HG03045 (cell line): ENCODE measurements around the gene NAALADL1.

ENCODE experiments used
- ATAC-seq: cut with Tn5 transposase; IDR thresholded peaks from one replicate; pipeline ENCODE4 v1.9.1; 2021; ENCODE audit warnings: mild to moderate bottlenecking, moderate library complexity; ENCODE audit not compliant: unreplicated experiment

NAALADL1 gene

GRCh38 chr11:65083834-65084597, 25.7 kb upstream of the NAALADL1 start, which contains the start of the genes CDCA5 and ZFPL1:
CDCA5 (minus strand) TSS chr11:65084040; CDS start chr11:65083978, 62 bp downstream.
ZFPL1 (plus strand) TSS chr11:65084222; CDS start chr11:65084699, 477 bp downstream.
- peak; percentile 71 for ATAC-seq

GRCh38 chr11:65083134-65083833, 24.9 kb upstream of the NAALADL1 start:
- peak; percentile 18 for ATAC-seq

GRCh38 chr11:65078786-65079342, 20.5 kb upstream of the NAALADL1 start:
- no peak for ATAC-seq

- no peak for ATAC-seq
Observed at GRCh38 chr11:65078151-65078550, 19.8 kb upstream of the NAALADL1 start.

DNA sequence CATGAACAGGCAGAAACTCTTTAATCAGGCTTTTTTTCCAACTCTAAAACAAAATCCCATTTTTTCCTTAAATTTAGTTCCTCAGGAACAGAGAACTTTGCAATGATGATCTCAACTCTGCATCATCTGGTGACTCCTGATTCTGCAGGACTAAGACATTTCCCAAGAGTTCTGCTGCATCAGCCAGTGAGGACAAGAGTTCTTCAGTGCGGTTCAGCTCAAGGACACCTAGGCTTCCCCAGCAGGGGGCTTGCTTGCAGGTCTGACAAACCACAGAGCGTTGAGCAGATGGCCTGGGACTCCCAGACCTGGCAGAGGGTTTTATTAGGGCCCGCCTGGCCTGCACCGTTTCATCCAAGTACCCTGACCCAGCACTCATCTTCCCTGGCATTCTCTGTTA, 19.1 kb upstream of the NAALADL1 start:
- no peak for ATAC-seq

DNA sequence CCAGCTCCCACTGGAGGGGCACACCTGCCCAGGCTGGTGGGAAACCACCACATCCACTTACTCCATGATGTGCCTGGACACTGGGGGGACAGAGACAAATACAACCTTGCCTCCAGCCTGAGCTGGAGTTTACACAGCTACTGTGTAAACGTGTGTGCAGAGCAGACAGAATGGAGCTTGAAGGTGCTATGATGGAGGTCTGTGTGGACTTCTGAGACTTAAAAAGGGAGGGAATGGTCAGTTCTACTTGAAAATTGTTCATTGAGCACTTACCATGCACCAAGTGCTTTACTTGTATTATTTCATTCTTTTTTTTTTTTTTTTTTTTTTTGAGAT, 14.2 kb upstream of the NAALADL1 start:
- ATAC-seq, result no peak

GRCh38 chr11:65071907-65072630, 13.7 kb upstream of the NAALADL1 start:
- no peak for ATAC-seq

GRCh38 chr11:65069217-65069616, 10.9 kb upstream of the NAALADL1 start:
- ATAC-seq, result no peak

DNA sequence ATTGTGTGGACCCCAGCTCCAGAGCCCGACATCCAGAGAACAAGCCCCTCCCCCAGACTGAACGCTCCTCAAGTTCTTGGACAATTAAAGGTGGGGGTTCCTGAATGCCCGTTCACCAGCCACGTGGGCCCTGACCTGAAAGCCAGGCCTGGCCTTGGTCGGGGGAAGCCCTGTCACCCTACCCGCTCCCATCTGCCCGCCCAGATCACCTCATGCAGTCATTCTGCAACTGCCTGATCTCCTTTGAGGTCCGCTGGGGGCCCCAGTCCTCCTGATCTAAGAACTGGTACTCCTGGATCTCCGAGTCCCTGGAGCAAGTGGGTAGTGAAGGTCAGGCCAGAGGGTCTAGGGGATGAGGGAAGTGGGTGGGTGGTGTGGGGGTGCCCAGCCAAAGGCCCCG, 9.1 kb upstream of the NAALADL1 start:
- no peak for ATAC-seq

GRCh38 chr11:65066805-65067291, 8.5 kb upstream of the NAALADL1 start:
- ATAC-seq, result no peak

- no peak for ATAC-seq
Observed at GRCh38 chr11:65066315-65066714, 8.0 kb upstream of the NAALADL1 start.

GRCh38 chr11:65065851-65066250, 7.5 kb upstream of the NAALADL1 start:
- ATAC-seq, result no peak

- ATAC-seq, result no peak
Observed at GRCh38 chr11:65064847-65065240, 6.5 kb upstream of the NAALADL1 start.

- ATAC-seq, result no peak
Observed at GRCh38 chr11:65063532-65063931, 5.2 kb upstream of the NAALADL1 start.

GRCh38 chr11:65060913-65061408, 2.6 kb upstream of the NAALADL1 start:
- no peak for ATAC-seq

GRCh38 chr11:65059959-65060824, 1.8 kb upstream of the NAALADL1 start:
- ATAC-seq, result no peak

- ATAC-seq, result no peak
Observed at GRCh38 chr11:65059523-65059922, 1.2 kb upstream of the NAALADL1 start.

DNA sequence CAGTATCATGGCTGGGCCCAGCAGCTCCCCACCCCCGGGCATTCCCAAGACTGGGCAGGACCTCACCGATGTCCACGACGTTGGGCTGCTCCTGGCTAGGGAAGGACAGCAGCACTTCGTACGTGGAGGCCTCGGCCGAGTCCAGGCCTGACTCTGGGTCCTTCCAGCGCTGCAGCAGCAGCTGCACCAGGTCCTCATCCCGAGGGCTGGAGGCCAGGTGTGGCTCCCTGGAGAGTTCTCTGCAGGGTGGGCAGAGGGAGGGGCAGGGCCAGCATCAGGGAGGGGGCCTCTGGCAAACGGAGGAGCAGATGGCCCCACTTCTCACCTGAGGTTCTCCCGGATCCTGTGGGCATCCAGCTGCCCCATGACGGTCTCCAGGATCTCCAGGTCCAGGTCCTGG, 341 bp downstream of the NAALADL1 start:
- no peak for ATAC-seq

- ATAC-seq, result no peak
Observed at GRCh38 chr11:65057526-65057925, 827 bp downstream of the NAALADL1 start.

DNA sequence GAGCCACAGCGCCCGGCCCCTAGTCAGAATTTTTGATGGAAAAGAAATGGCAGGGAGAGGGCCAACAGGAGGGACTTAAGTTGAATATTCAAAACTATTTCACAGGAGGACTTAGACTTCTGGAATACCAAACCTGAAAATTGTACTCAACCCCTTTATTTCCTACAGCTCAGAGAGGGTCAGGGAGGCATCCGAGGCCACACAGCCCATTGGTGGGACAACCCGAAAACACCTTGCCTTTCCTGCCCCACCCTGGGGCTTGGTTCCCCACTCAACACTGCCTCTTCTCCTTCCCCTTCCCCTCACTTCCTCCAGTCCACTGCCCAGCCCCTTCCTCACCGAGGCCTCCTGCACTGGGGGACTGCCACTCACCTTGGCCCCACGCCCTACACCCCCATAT, 1.4 kb downstream of the NAALADL1 start:
- no peak for ATAC-seq
